B cell (primary cell): ENCODE results near the gene EME1.

Experiments
- EZH2 ChIP-seq: IDR thresholded peaks from 2 replicates; pipeline ENCODE4 v1.6.1; 2012; ENCODE audit warnings: borderline replicate concordance, low read depth, mild to moderate bottlenecking, moderate library complexity, low read length; ENCODE audit not compliant: insufficient read depth, poor library complexity, severe bottlenecking
- TF ChIP-seq, protein P1 (sequence below): fragments of 200-600 bp; IDR thresholded peaks from one replicate; pipeline ENCODE4 v1.8.0; 2022; ENCODE audit warnings: antibody characterized with exemption, mild to moderate bottlenecking

DNA sequence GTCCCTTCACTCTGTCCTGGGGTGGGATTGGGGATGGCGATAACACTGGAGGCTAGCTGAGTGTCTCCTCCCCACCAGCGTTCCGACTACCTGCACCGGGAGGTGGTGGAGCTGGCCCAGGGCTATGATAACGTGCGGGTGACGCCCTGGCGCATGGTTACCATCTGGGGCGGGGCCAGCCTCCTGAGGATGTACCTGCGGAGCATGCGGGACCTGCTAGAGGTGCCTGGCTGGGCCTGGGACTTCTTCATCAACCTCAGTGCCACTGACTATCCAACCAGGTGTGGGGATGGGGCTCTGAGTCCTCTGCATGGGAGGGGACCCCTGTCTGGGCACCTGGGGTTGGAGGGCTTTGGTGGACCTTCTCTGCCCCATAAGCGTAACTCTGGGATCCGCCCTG is 18.3 kb upstream of the EME1 start:
- TF ChIP-seq, protein P1, sequence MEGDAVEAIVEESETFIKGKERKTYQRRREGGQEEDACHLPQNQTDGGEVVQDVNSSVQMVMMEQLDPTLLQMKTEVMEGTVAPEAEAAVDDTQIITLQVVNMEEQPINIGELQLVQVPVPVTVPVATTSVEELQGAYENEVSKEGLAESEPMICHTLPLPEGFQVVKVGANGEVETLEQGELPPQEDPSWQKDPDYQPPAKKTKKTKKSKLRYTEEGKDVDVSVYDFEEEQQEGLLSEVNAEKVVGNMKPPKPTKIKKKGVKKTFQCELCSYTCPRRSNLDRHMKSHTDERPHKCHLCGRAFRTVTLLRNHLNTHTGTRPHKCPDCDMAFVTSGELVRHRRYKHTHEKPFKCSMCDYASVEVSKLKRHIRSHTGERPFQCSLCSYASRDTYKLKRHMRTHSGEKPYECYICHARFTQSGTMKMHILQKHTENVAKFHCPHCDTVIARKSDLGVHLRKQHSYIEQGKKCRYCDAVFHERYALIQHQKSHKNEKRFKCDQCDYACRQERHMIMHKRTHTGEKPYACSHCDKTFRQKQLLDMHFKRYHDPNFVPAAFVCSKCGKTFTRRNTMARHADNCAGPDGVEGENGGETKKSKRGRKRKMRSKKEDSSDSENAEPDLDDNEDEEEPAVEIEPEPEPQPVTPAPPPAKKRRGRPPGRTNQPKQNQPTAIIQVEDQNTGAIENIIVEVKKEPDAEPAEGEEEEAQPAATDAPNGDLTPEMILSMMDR: no peak
- no peak for TF ChIP-seq EZH2
